ENCODE results near the gene PDE4D.

- TF ChIP-seq POLR2A (IDR thresholded peaks at IDR 0.05; ENCODE audit: low read depth, low read length) (no peak), POLR2AphosphoS5 (IDR thresholded peaks at IDR 0.05; ENCODE audit: low read depth, low read length) (no peak)
Measured at GRCh38 chr5:59300930-59301329, 592.6 kb downstream of the PDE4D start.
